ENCODE results near the gene PHLDA2.

DNA sequence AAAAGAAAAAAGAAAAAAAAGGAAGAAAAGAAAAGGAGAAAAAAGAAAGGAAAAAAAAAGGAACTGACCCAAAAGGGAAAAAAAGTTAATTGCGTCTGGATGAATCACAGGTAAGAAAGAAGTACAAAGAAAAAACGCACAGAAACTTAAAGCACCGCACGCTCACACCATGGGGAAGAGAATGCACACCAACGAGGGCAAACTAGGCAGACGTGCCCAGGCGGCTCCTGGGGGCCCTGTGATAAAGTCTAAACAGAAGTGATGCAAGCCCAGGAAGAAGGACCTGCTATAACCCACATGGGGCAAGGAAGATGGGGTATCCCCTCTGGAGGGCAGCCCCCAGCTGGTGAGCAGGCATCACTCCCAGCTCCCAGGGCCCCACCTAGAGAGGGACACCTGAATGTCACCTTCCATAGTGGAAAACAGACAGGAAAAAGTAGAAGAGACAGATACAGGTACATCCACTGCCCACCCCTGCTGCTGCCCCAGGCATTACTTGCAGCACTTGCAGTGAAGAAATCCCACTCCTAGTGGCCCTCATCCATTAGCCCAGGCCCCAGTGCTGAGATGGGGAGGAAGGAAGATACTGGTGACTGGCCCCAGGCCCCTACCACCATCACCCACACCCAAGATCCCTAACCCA, 34.0 kb upstream of the PHLDA2 start:
- TF ChIP-seq, protein P1, sequence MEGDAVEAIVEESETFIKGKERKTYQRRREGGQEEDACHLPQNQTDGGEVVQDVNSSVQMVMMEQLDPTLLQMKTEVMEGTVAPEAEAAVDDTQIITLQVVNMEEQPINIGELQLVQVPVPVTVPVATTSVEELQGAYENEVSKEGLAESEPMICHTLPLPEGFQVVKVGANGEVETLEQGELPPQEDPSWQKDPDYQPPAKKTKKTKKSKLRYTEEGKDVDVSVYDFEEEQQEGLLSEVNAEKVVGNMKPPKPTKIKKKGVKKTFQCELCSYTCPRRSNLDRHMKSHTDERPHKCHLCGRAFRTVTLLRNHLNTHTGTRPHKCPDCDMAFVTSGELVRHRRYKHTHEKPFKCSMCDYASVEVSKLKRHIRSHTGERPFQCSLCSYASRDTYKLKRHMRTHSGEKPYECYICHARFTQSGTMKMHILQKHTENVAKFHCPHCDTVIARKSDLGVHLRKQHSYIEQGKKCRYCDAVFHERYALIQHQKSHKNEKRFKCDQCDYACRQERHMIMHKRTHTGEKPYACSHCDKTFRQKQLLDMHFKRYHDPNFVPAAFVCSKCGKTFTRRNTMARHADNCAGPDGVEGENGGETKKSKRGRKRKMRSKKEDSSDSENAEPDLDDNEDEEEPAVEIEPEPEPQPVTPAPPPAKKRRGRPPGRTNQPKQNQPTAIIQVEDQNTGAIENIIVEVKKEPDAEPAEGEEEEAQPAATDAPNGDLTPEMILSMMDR (IDR thresholded peaks at IDR 0.05), result no peak
- no peak for TF ChIP-seq POLR2A (IDR thresholded peaks at IDR 0.05)
